ENCODE results near the gene GABBR2. TPM values are rescaled to one million over a fixed set of nuclear protein-coding genes. Genes with fewer than 3 reads are reported as not detected.

GABBR2 gene
- total and polyA plus RNA-seq, 9 of the 15 experiments (the other 6 are each of a cell fraction or from before 2014, with no cell fraction given): 0.15 to 1.9 (median 0.32) TPM

- TF ChIP-seq ZNF407 (IDR thresholded peaks at IDR 0.05; ENCODE audit: low read depth) (no peak), ZNF280B (CRISPR knock-in tag; IDR thresholded peaks at IDR 0.05) (no peak), ETV1 (tag; conservative IDR thresholded peaks at IDR 0.05; ENCODE audit: low read depth) (no peak), FUS (optimal IDR thresholded peaks at IDR 0.05; ENCODE audit: low read depth, low read length) (no peak), TRIM28 (IDR thresholded peaks at IDR 0.05) (peak; percentile 96), ZNF717 (CRISPR knock-in tag; IDR thresholded peaks at IDR 0.05) (no peak), ZNF274 (IDR thresholded peaks at IDR 0.05; ENCODE audit: borderline replicate concordance, low read depth, low read length) (no peak), GTF3C2 (IDR thresholded peaks at IDR 0.05; ENCODE audit: borderline replicate concordance, extremely low read depth, insufficient read length) (peak; percentile 73), BRCA1 (IDR thresholded peaks at IDR 0.05) (no peak), BRCA1 (CRISPR knock-in tag; IDR thresholded peaks at IDR 0.05) (no peak), POLR2A (conservative IDR thresholded peaks at IDR 0.05) (no peak), EHMT2 (IDR thresholded peaks at IDR 0.05) (peak; percentile 55; the same call in 1 of the 2 replicates), TCFL5 (CRISPR knock-in tag; conservative IDR thresholded peaks at IDR 0.05) (no peak), CBX8 (IDR thresholded peaks at IDR 0.05; ENCODE audit: borderline replicate concordance, extremely low read depth, low read depth, low read length, poor library complexity, severe bottlenecking) (no peak), ZNF239 (CRISPR knock-in tag; IDR thresholded peaks at IDR 0.05) (no peak), CC2D1A (IDR thresholded peaks at IDR 0.05) (peak; percentile 65), TCF15 (CRISPR knock-in tag; IDR thresholded peaks at IDR 0.05) (no peak), HNRNPUL1 (IDR thresholded peaks at IDR 0.05; ENCODE audit: low read length) (no peak)
Measured at GRCh38 chr9:98365227-98365669, 343.5 kb downstream of the GABBR2 start (continued).

All from K562 (cell line).